DMS53 (cell line): ENCODE results near the gene OR4C12.
"Not testable (repeated sequence)": the region's sequence is repeated elsewhere in the genome, so short reads cannot be mapped to it uniquely, and the experiment has no call there.

Source experiments
- DNase-seq: peaks from one replicate; lab custom pipeline; 2025; lab: John Stamatoyannopoulos, UW

The OR4C12 gene

DNA sequence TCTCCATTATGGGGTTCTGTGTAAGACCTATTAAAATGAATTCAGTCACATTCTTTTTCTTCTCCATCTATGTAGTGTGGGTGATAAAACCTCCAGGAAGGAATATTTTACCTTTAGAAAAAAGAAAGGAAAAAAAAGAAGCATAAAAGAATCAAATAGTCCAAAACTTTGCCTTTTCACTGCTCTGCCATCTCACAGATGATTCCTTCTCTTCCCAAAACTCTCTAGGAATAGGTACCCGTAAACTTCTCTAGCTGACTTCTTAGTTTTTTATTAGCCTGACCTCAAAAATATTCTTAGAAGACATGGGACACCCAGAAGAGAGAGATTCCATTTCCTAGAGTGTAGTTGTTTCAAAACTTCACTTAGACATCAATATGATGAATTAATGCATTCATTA, at the start of gene OR4C12:
Gene OR4C12, minus strand, starts transcription at position 101 of the 400 bp plus-strand sequence. Its CDS starts 34 bp downstream, at position 67.
- DNase-seq = not testable (repeated sequence)

DNA sequence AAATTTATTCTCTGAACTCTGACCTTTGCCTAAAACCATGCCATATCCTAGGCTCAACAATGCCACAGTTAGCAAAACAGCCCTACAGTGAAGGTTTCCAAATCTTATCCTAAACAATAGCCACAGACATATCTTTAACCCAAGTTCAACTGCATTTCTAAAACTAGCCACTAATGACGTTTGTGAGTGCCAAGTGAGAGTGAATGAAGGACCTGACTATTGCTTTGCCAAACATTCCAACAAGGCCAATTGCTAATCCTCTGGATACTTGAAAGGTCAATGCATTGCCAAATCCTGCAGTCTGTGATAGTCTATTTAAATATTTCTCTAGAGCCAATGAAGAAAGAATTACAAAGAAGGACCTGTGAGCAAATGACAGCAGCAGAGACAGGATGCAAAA, 47.9 kb upstream of the OR4C12 start:
- DNase-seq = no peak

DNA sequence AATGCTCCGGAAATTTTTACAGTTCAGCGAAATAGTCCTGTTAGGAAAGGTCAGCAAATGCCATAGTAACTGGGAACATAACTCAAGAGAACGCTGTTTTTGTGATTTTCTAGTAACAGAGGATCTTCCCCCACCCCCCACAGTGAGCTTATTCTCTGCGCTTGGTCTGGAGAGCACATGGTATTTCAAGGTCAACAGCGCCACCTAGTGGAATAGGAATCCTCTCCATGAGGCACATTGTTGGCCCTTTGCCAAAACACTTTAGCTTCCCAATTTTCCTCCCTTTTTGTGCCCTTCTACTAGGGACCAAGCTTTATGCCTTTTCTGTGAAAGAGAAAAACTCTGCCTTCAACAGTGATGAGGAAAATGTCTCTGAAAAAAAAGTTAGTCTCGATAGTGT, 13.2 kb upstream of the OR4C12 start:
- peak; percentile 87 for DNase-seq

DNA sequence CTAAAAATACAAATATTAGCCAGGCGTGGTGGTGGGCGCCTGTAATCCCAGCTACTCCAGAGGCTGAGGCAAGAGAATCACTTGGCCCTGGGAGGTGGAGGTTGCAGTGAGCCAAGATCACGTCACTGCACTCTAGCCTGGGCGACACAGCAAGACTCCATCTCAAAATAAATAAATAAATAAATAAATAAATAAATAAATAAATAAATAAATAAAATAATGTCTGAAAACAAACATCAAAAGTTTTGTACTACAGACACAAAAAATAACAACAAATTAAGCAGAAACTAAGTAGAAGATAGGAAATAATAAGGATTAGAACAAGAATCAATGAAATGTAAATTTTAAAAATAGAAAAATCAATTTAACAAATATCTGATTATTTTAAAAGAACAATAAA, 8.9 kb downstream of the OR4C12 start:
- DNase-seq = not testable (repeated sequence)

DNA sequence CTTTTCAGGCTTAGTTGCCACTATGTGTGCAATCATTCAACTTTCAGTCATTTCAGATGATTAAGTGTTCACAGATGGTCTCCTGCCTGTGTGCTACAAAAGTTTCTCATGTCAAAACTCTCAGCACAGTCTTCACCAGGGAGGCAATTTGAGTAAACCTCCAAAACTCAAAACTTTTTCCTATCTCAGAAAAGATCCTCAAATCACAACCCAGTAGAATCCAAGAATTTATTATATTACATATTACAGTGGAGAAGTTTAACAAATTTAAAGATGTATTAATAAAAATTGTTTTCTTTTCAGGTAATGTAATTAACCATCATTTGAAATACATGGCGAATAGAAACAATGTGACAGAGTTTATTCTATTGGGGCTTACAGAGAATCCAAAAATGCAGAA, 30.2 kb downstream of the OR4C12 start, which contains the start of gene OR4C13:
Gene OR4C13, plus strand, starts transcription at position 301 of the 400 bp plus-strand sequence. Its CDS starts 32 bp downstream, at position 333.
- DNase-seq = no peak

DNA sequence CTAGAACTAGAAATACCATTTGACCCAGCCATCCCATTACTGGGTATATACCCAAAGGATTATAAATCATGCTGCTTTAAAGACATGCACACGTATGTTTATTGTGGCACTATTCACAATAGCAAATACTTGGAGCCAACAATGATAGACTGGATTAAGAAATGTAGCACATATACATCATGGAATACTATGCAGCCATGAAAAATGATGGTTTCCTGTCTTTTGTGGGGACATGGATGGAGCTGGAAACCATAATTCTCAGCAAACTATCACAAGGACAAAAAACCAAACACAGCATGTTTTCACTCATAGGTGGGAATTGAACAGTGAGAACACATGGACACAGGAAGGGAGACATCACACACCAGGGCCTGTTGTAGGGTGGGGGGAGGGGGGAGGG, 33.6 kb downstream of the OR4C12 start:
- not testable (repeated sequence) for DNase-seq
